SK-N-SH treated with all-trans-retinoic acid at 6 μM for 48 hours (cell line): ENCODE results near the gene NCDN.

Experiments used
- ARNTL ChIP-seq: fragments of 450-650 bp; formaldehyde crosslinking; IDR thresholded peaks from 2 replicates; pipeline ENCODE4 v1.5.0; 2020; ENCODE audit warnings: low read depth, mild to moderate bottlenecking, moderate library complexity, borderline replicate concordance
- CREB5 ChIP-seq: fragments of 250-450 bp; sonication (Bioruptor Pico); IDR thresholded peaks from 2 replicates; pipeline ENCODE4 v1.5.1; 2020; ENCODE audit warnings: low read depth, mild to moderate bottlenecking, moderate library complexity
- CSDC2 ChIP-seq: fragments of 250-450 bp; sonication (Bioruptor Pico); IDR thresholded peaks from 2 replicates; pipeline ENCODE4 v1.5.0; 2020; ENCODE audit warnings: mild to moderate bottlenecking, moderate library complexity
- SNAI2 ChIP-seq: fragments of 250-450 bp; sonication (Bioruptor Pico); IDR thresholded peaks from 2 replicates; pipeline ENCODE4 v1.5.0; 2020; ENCODE audit warnings: mild to moderate bottlenecking, moderate library complexity
- ZC3H10 ChIP-seq: fragments of 250-450 bp; sonication (Bioruptor Pico); IDR thresholded peaks from 2 replicates; pipeline ENCODE4 v1.5.1; 2021; ENCODE audit warnings: mild to moderate bottlenecking, moderate library complexity
- ZFP3 ChIP-seq: fragments of 250-450 bp; sonication (Bioruptor Pico); IDR thresholded peaks from 2 replicates; pipeline ENCODE4 v1.5.0; 2020; ENCODE audit warnings: mild to moderate bottlenecking, moderate library complexity
- ZFP30 ChIP-seq: fragments of 450-650 bp; formaldehyde crosslinking; IDR thresholded peaks from 2 replicates; pipeline ENCODE4 v1.5.0; 2022; ENCODE audit warnings: mild to moderate bottlenecking, moderate library complexity

GRCh38 chr1:35580949-35581388 lies 23.4 kb downstream of the NCDN start:
- TF ChIP-seq ARNTL (CRISPR knock-in tag) = no peak
- no peak for TF ChIP-seq CSDC2 (CRISPR knock-in tag)
- TF ChIP-seq ZFP30 (CRISPR knock-in tag) = no peak
- TF ChIP-seq CREB5 (CRISPR knock-in tag) = no peak
- no peak for TF ChIP-seq ZC3H10
- no peak for TF ChIP-seq ZFP3 (CRISPR knock-in tag)
- TF ChIP-seq SNAI2 (CRISPR knock-in tag) = no peak
